KMS-11 (cell line): ENCODE data around the gene DHX57.

Experiments
- H2AFZ ChIP-seq: fragments of 200-600 bp; sonication (generic); 2 replicates; pipeline ENCODE4 v1.6.1; 2016; ENCODE audit warnings: antibody characterized with exemption, mixed run types, low read depth
- H3K27ac ChIP-seq: fragments of 200-600 bp; sonication (generic); 2 replicates; pipeline ENCODE4 v1.6.1; 2016; ENCODE audit warnings: mild to moderate bottlenecking, mixed run types
- H3K27me3 ChIP-seq: fragments of 200-600 bp; sonication (generic); 2 replicates; pipeline ENCODE4 v1.6.1; 2017; ENCODE audit warnings: mild to moderate bottlenecking, low read depth, mixed run types, moderate library complexity; ENCODE audit not compliant: insufficient read depth
- H3K36me3 ChIP-seq: fragments of 200-600 bp; sonication (generic); 2 replicates; pipeline ENCODE4 v1.6.1; 2017; ENCODE audit warnings: mild to moderate bottlenecking, mixed run types; ENCODE audit not compliant: insufficient read depth
- H3K4me1 ChIP-seq: fragments of 200-600 bp; sonication (generic); 2 replicates; pipeline ENCODE4 v1.6.1; 2016; ENCODE audit warnings: mild to moderate bottlenecking, low read depth, mixed run types; ENCODE audit not compliant: poor library complexity, severe bottlenecking
- H3K4me2 ChIP-seq: fragments of 200-600 bp; sonication (generic); 2 replicates; pipeline ENCODE4 v1.7.0; 2016; ENCODE audit warnings: mild to moderate bottlenecking, mixed run types
- H3K4me3 ChIP-seq: fragments of 200-600 bp; sonication (generic); IDR thresholded peaks from 2 replicates; pipeline ENCODE4 v1.6.1; 2017; ENCODE audit warnings: low read depth, low read length, mixed read lengths; ENCODE audit not compliant: insufficient read depth
- H3K79me2 ChIP-seq: fragments of 200-600 bp; sonication (generic); 2 replicates; pipeline ENCODE4 v1.6.1; 2016; ENCODE audit warnings: low read depth, mixed run types; ENCODE audit not compliant: insufficient read depth
- H3K9ac ChIP-seq: fragments of 200-600 bp; sonication (generic); 2 replicates; pipeline ENCODE4 v1.6.1; 2016; ENCODE audit warnings: mild to moderate bottlenecking, mixed run types
- H4K20me1 ChIP-seq: fragments of 200-600 bp; sonication (generic); 2 replicates; pipeline ENCODE4 v1.6.1; 2016; ENCODE audit warnings: mild to moderate bottlenecking, mixed run types; ENCODE audit not compliant: insufficient read depth
- CTCF ChIP-seq: fragments of 200-600 bp; sonication (generic); conservative IDR thresholded peaks from 2 replicates; pipeline ENCODE4 v1.6.1; 2017; ENCODE audit warnings: low read depth, mild to moderate bottlenecking, antibody characterized with exemption, low read length, moderate library complexity, mixed read lengths

DHX57 gene

GRCh38 chr2:38911191-38911590 is 35.5 kb upstream of the DHX57 start:
- Histone ChIP-seq H3K27ac (no peak overlapping the region), H2AFZ (no peak overlapping the region), H3K36me3 (no peaks in the 10 kb centered on the region), H4K20me1 (no peaks in the 10 kb centered on the region), H3K27me3 (no peaks in the 10 kb centered on the region), H3K4me2 (no peak overlapping the region), H3K4me3 (no peak overlapping the region), H3K79me2 (no peaks in the 10 kb centered on the region), H3K9ac (no peak overlapping the region), H3K4me1 (peaks cover 44% of the 10 kb centered on the region)
- TF ChIP-seq CTCF = no peak

- no peaks in the 10 kb centered on the region for H3K79me2 ChIP-seq
- no peaks in the 10 kb centered on the region for H3K27me3 ChIP-seq
- no peak overlapping the region for H3K27ac ChIP-seq
- peaks cover 52% of the 10 kb centered on the region for H3K4me1 ChIP-seq
- no peak overlapping the region for H3K9ac ChIP-seq
- H4K20me1 ChIP-seq = no peaks in the 10 kb centered on the region
- H3K36me3 ChIP-seq = no peaks in the 10 kb centered on the region
- no peak for TF ChIP-seq CTCF
- peak overlapping the region; percentile 23 for H3K4me2 ChIP-seq
- H2AFZ ChIP-seq = no peak overlapping the region
- no peak overlapping the region for H3K4me3 ChIP-seq
Observed at GRCh38 chr2:38909872-38910271, 34.1 kb upstream of the DHX57 start.

GRCh38 chr2:38907743-38908562 is 32.2 kb upstream of the DHX57 start:
- H3K4me1 ChIP-seq = peaks cover 52% of the 10 kb centered on the region
- H2AFZ ChIP-seq = peak overlapping the region; percentile 38
- peak overlapping the region; percentile 54 for H3K4me3 ChIP-seq
- H3K4me2 ChIP-seq = peak overlapping the region; percentile 74
- no peaks in the 10 kb centered on the region for H3K79me2 ChIP-seq
- TF ChIP-seq CTCF = no peak
- H3K27ac ChIP-seq = peak overlapping the region; percentile 68
- H3K27me3 ChIP-seq = no peaks in the 10 kb centered on the region
- H3K36me3 ChIP-seq = no peaks in the 10 kb centered on the region
- no peaks in the 10 kb centered on the region for H4K20me1 ChIP-seq
- peak overlapping the region; percentile 26; the same call in 1 of the 2 replicates for H3K9ac ChIP-seq

GRCh38 chr2:38907242-38907641 is 31.5 kb upstream of the DHX57 start:
- Histone ChIP-seq H3K4me1 (peaks cover 52% of the 10 kb centered on the region), H3K4me2 (peak overlapping the region; percentile 74), H3K36me3 (no peaks in the 10 kb centered on the region), H3K9ac (no peak overlapping the region), H4K20me1 (no peaks in the 10 kb centered on the region), H3K79me2 (no peaks in the 10 kb centered on the region), H3K27ac (peak overlapping the region; percentile 68; the same call in 1 of the 2 replicates), H2AFZ (peak overlapping the region; percentile 38; the same call in 1 of the 2 replicates), H3K27me3 (no peaks in the 10 kb centered on the region), H3K4me3 (no peak overlapping the region)
- no peak for TF ChIP-seq CTCF
